Measurements from ENCODE around the gene ARL8B.

The ARL8B gene

DNA sequence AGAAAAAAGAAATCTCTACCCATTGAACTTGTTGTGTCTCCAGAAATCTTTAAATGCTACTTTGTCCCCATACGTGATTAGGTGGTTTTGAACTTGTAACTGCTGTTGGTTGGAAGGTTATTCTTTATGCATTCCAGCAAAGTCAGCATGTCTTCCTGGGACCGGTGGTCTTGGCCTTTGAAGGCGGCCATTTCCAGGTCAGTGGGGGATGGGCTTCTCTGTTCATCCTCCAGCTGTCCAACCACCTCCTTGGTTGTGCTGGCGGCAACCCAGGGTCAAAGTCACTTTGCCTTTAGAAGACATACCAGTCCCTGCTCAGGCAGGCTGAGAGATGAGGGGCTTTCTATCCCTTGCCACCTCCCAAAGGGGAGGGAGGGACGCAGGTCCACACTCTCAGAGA lies 37.9 kb upstream of the ARL8B start:
- no peak overlapping the region for H3K4me3 ChIP-seq
- TF ChIP-seq CTCF (IDR thresholded peaks at IDR 0.05) = no peak
- no peak for DNase-seq (ENCODE audit: low spot score)
- H3K27ac ChIP-seq = no peak overlapping the region

DNA sequence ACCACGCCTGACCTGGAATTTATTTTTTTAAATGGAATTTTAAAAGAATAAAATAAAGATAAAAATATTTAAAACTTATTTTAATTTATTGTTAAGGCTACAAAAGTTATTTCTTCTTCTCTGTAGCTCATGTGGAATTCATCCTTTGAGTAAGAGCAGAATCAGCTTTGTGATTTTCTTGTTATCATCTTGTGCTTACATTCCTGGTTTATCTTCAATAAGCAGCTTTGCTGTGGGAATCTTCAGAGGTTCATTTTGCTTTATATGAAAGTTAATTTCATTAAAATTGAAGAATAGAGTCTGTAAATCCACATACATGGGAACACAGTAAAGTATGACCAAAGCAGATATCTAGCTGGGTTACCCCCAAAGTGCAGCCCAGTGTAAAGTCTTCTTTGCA lies 35.4 kb upstream of the ARL8B start:
- no peak for DNase-seq (ENCODE audit: low spot score)
- no peak for TF ChIP-seq CTCF (IDR thresholded peaks at IDR 0.05)
- Histone ChIP-seq H3K4me3 (no peak overlapping the region), H3K27ac (no peak overlapping the region)

DNA sequence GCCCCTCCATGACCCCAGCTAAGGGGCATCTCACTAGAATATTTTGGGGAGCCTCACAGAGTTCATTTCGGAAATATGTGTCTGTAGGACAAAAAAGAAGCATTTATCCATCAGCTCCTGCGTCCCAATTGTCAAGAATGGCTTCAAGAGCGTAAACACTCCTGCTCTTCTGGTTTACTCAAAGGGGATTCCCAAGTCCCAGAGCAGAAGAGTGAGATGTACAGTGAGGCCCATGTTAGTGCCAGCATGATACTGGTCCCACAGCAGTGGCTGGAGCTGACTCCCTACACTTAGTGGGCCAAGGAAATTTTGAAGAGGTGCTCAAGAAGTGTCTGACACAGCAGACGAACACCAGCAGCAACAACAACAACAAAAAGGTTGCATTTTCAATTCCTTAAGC lies 34.9 kb upstream of the ARL8B start:
- DNase-seq (ENCODE audit: low spot score) = no peak
- no peak overlapping the region for H3K27ac ChIP-seq
- TF ChIP-seq CTCF (IDR thresholded peaks at IDR 0.05) = no peak
- no peak overlapping the region for H3K4me3 ChIP-seq

DNA sequence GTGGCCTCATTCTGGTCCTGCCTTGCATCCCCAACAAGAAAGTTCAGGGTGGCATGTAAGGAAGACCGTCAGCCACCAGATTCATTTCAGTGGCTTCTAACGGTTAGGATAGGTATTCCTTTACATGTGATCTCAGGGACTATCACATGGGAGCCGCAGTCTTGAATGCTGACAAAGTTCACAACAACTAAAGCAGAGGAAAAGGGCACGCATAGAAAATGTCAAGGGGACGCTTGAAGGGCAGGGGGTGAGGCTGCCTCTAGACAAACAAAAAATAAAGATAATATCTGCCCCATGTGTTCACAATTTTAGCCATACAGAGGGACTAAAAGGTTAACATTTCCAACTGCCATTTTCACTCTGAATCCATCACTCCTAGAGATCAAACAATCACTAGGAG lies 31.9 kb upstream of the ARL8B start:
- no peak for DNase-seq (ENCODE audit: low spot score)
- no peak for TF ChIP-seq CTCF (IDR thresholded peaks at IDR 0.05)
- Histone ChIP-seq H3K4me3 (no peak overlapping the region), H3K27ac (no peak overlapping the region)

DNA sequence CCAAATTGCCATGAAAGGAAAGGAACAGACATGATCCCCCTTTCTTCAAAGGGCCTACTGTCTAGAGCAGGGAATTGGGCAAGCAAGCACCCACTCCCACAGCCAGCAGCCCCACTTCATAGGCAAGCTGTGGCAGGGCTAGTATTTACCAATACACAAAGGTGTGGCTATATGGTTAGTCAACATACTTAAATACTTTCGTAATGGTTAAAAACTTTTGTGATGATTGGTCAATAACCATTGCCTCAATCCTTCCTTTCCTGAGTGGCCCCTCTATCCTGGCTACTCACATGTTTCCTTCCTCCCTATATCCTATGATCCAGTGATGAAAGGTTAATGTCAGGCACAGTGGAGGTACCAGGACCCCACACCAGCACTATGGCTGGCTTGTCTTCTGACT lies 30.1 kb upstream of the ARL8B start:
- Histone ChIP-seq H3K4me3 (no peak overlapping the region), H3K27ac (no peak overlapping the region)
- no peak for TF ChIP-seq CTCF (IDR thresholded peaks at IDR 0.05)
- no peak for DNase-seq (ENCODE audit: low spot score)

GRCh38 chr3:5093731-5094130 lies 28.4 kb upstream of the ARL8B start:
- no peak for DNase-seq (ENCODE audit: low spot score)
- TF ChIP-seq CTCF (IDR thresholded peaks at IDR 0.05) = no peak
- H3K4me3 ChIP-seq = no peak overlapping the region
- H3K27ac ChIP-seq = no peak overlapping the region

- Histone ChIP-seq H3K4me3 (peak overlapping the region; percentile 66), H3K27ac (no peak overlapping the region)
- no peak for TF ChIP-seq CTCF (IDR thresholded peaks at IDR 0.05)
- no peak for DNase-seq (ENCODE audit: low spot score)
Measured at GRCh38 chr3:5095886-5096285, 26.2 kb upstream of the ARL8B start.
